Measurements from ENCODE around the gene CASP5.
"Not testable (repeated sequence)": the region's sequence is repeated elsewhere in the genome, so short reads cannot be mapped to it uniquely, and the experiment has no call there.

The CASP5 gene

DNA sequence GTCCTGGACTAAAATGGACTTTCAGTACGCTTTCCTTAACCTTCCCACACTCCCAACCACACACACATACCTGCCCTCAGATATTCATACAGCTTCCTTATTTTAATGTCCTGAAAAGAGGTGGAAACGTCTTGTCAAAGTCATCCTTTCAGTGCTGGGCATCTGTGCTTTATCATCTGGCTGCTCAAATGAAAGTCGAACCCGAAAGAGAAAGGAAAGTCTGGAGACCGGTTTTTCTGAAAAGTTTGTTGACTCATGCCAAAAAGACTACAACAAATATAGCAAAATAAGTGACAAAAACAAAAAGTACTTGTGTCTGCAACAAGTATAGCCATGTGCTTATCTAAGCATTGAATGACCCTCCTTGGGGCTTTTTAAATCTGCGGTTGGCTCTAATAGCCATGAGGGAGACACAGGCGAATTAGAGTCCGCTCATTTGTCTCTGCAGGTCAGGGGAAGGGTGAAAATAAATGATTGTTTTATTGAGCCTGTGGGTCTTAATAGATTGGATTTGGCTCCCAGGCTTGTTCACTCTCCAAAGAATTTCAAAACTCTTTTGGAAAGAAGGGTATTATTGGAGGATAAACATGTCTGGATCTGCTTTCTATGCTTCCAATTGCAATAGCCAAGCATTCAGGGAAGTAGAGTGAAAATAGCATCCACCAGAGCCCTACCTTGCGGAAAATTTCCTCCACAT is 40.4 kb upstream of the CASP5 start:
- not testable (repeated sequence) for H4K20me1 ChIP-seq (ENCODE audit: low read depth, low read length); H2AFZ ChIP-seq (ENCODE audit: low read depth, low read length, severe bottlenecking); H3K9ac ChIP-seq (ENCODE audit: low read length); H3K79me2 ChIP-seq (ENCODE audit: insufficient read depth, low read length); H3K4me3 ChIP-seq (ENCODE audit: insufficient read depth, low read length, poor library complexity, severe bottlenecking); H3K4me2 ChIP-seq (ENCODE audit: low read depth, low read length, poor library complexity, severe bottlenecking); H3K9me3 ChIP-seq (ENCODE audit: insufficient read depth, low read length); H3F3A ChIP-seq (ENCODE audit: insufficient read depth); H3K27me3 ChIP-seq (ENCODE audit: low read length); H3K36me3 ChIP-seq (ENCODE audit: low read length); H3K27ac ChIP-seq (ENCODE audit: low read depth, low read length); H3K9me2 ChIP-seq (replicated peaks; ENCODE audit: insufficient read depth, low read length)

GRCh38 chr11:105057432-105057831 is 34.5 kb upstream of the CASP5 start:
- H2AFZ ChIP-seq (ENCODE audit: low read depth, low read length, severe bottlenecking) = no peak overlapping the region
- H3F3A ChIP-seq (ENCODE audit: insufficient read depth) = no peaks in the 10 kb centered on the region
- no peaks in the 10 kb centered on the region for H3K36me3 ChIP-seq (ENCODE audit: low read length)
- TF ChIP-seq EZH2phosphoT487 (conservative IDR thresholded peaks at IDR 0.05; ENCODE audit: low read length) = no peak
- TF ChIP-seq, protein P1, sequence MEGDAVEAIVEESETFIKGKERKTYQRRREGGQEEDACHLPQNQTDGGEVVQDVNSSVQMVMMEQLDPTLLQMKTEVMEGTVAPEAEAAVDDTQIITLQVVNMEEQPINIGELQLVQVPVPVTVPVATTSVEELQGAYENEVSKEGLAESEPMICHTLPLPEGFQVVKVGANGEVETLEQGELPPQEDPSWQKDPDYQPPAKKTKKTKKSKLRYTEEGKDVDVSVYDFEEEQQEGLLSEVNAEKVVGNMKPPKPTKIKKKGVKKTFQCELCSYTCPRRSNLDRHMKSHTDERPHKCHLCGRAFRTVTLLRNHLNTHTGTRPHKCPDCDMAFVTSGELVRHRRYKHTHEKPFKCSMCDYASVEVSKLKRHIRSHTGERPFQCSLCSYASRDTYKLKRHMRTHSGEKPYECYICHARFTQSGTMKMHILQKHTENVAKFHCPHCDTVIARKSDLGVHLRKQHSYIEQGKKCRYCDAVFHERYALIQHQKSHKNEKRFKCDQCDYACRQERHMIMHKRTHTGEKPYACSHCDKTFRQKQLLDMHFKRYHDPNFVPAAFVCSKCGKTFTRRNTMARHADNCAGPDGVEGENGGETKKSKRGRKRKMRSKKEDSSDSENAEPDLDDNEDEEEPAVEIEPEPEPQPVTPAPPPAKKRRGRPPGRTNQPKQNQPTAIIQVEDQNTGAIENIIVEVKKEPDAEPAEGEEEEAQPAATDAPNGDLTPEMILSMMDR (IDR thresholded peaks at IDR 0.05; ENCODE audit: insufficient read depth, low read length, poor library complexity, severe bottlenecking) = no peak
- H3K9ac ChIP-seq (ENCODE audit: low read length) = no peak overlapping the region
- H4K20me1 ChIP-seq (ENCODE audit: low read depth, low read length) = no peaks in the 10 kb centered on the region
- no peaks in the 10 kb centered on the region for H3K27me3 ChIP-seq (ENCODE audit: low read length)
- H3K79me2 ChIP-seq (ENCODE audit: insufficient read depth, low read length) = no peaks in the 10 kb centered on the region
- no peaks in the 10 kb centered on the region for H3K9me2 ChIP-seq (replicated peaks; ENCODE audit: insufficient read depth, low read length)
- no peak overlapping the region for H3K4me3 ChIP-seq (ENCODE audit: insufficient read depth, low read length, poor library complexity, severe bottlenecking)
- H3K27ac ChIP-seq (ENCODE audit: low read depth, low read length) = no peak overlapping the region
- H3K4me2 ChIP-seq (ENCODE audit: low read depth, low read length, poor library complexity, severe bottlenecking) = no peak overlapping the region
- H3K9me3 ChIP-seq (ENCODE audit: insufficient read depth, low read length) = no peaks in the 10 kb centered on the region

- TF ChIP-seq, protein P1 (IDR thresholded peaks at IDR 0.05; ENCODE audit: insufficient read depth, low read length, poor library complexity, severe bottlenecking) = no peak
- TF ChIP-seq EZH2phosphoT487 (conservative IDR thresholded peaks at IDR 0.05; ENCODE audit: low read length) = no peak
- H3K36me3 ChIP-seq (ENCODE audit: low read length) = no peaks in the 10 kb centered on the region
- no peaks in the 10 kb centered on the region for H3K27me3 ChIP-seq (ENCODE audit: low read length)
- H3K9ac ChIP-seq (ENCODE audit: low read length) = no peak overlapping the region
- H3K9me2 ChIP-seq (replicated peaks; ENCODE audit: insufficient read depth, low read length) = no peaks in the 10 kb centered on the region
- H3K9me3 ChIP-seq (ENCODE audit: insufficient read depth, low read length) = no peaks in the 10 kb centered on the region
- no peaks in the 10 kb centered on the region for H4K20me1 ChIP-seq (ENCODE audit: low read depth, low read length)
- H3K4me2 ChIP-seq (ENCODE audit: low read depth, low read length, poor library complexity, severe bottlenecking) = no peak overlapping the region
- H3F3A ChIP-seq (ENCODE audit: insufficient read depth) = no peaks in the 10 kb centered on the region
- no peaks in the 10 kb centered on the region for H3K79me2 ChIP-seq (ENCODE audit: insufficient read depth, low read length)
- no peak overlapping the region for H3K27ac ChIP-seq (ENCODE audit: low read depth, low read length)
- no peak overlapping the region for H2AFZ ChIP-seq (ENCODE audit: low read depth, low read length, severe bottlenecking)
- H3K4me3 ChIP-seq (ENCODE audit: insufficient read depth, low read length, poor library complexity, severe bottlenecking) = no peak overlapping the region
Measured at GRCh38 chr11:105056446-105056845, 33.5 kb upstream of the CASP5 start.

GRCh38 chr11:105054723-105055493 is 31.9 kb upstream of the CASP5 start:
- Histone ChIP-seq H3K4me2 (ENCODE audit: low read depth, low read length, poor library complexity, severe bottlenecking) (no peak overlapping the region), H3F3A (ENCODE audit: insufficient read depth) (no peaks in the 10 kb centered on the region), H3K27ac (ENCODE audit: low read depth, low read length) (no peak overlapping the region), H3K27me3 (ENCODE audit: low read length) (no peaks in the 10 kb centered on the region), H3K4me3 (ENCODE audit: insufficient read depth, low read length, poor library complexity, severe bottlenecking) (no peak overlapping the region), H3K9ac (ENCODE audit: low read length) (no peak overlapping the region), H4K20me1 (ENCODE audit: low read depth, low read length) (no peaks in the 10 kb centered on the region), H3K9me3 (ENCODE audit: insufficient read depth, low read length) (no peaks in the 10 kb centered on the region), H2AFZ (ENCODE audit: low read depth, low read length, severe bottlenecking) (no peak overlapping the region), H3K36me3 (ENCODE audit: low read length) (no peaks in the 10 kb centered on the region), H3K79me2 (ENCODE audit: insufficient read depth, low read length) (no peaks in the 10 kb centered on the region), H3K9me2 (replicated peaks; ENCODE audit: insufficient read depth, low read length) (no peaks in the 10 kb centered on the region)
- TF ChIP-seq, protein P1 (IDR thresholded peaks at IDR 0.05; ENCODE audit: insufficient read depth, low read length, poor library complexity, severe bottlenecking) = no peak
- TF ChIP-seq EZH2phosphoT487 (conservative IDR thresholded peaks at IDR 0.05; ENCODE audit: low read length) = no peak

Data from SU-DHL-6 (cell line).